Fibroblast of mammary gland (primary cell): ENCODE results near the gene PDCL3.

Experiments used
- DNase-seq: peaks from one replicate; pipeline ENCODE4 v3.0.0-alpha.2; 2010; ENCODE audit warnings: low read depth
- H3K4me3 ChIP-seq: 2 replicates; pipeline ENCODE4 v1.5.1; 2011; ENCODE audit warnings: low read depth, mild to moderate bottlenecking, low read length, moderate library complexity; ENCODE audit not compliant: control insufficient read depth
- CTCF ChIP-seq: conservative IDR thresholded peaks from 2 replicates; pipeline ENCODE4 v1.5.1; 2011; ENCODE audit warnings: low read depth, low read length, inconsistent platforms; ENCODE audit not compliant: control insufficient read depth, insufficient read depth

Gene PDCL3

DNA sequence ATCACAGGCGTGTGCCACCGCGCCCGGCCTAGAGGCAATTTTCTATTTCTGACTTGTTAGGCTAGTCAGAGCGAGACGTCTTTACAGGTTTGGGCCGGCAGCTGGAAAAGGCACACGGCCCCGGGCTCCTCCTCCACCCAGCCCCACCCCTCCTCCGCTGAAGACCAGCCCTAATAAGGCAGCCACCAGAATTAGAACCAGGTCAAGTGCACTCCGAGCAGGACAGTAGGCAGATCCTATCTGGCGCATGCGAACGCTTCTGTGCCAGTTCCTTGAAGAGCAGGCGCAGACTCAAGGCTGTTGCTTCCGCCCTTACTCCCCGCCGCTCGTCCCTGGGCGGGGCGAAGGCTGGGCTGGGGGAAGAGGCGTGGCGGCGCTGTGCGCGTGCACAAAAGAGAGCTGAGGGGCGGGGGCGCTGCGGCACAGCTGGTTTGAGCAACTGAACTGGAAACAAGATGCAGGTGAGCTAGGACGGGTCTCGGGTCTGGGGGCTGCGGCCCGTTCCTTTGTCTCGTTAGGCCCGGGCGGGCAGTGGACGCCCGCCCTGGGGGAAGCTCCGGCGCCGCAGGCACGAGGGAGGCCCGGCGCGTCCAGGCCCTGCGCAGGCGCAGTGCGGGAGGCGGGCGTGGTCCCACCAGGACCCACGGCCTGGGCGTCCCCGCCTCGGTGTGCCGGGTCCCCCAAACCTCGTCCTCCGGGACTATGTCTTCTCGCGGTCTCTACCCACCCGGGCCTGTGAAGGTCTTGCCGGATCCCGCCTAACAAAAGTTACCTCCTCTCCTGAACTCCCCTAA, at the start of gene PDCL3:
Gene PDCL3 (plus strand): TSS at position 381 of the 794 bp plus-strand sequence. CDS start 75 bp downstream, at position 456.
- TF ChIP-seq CTCF = no peak
- H3K4me3 ChIP-seq = peak within 1 kb of the TSS; percentile 95
- peak; percentile 99 for DNase-seq

GRCh38 chr2:100513650-100514049, 49.1 kb upstream of the PDCL3 start:
- TF ChIP-seq CTCF = no peak
- no peak for DNase-seq

DNA sequence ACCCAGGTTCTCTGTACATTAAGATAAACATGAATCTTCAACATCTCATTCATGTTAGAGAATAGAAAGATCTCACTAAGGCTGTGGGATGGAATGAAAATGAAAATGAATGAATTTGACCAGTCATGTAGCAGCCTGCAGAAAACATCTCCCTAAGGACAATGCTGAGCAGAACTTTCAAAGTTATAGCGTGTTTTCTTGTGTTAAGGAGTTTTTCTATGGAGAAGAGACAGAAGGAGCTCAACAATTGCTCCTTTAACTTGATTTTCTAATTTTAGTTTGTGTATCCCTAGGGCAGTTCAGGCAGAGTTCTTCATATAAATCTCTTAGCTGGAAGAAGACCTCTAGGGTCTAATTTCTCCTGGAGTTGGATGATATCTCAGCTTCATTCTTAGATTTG, 45.2 kb upstream of the PDCL3 start:
- no peak overlapping the region for H3K4me3 ChIP-seq
- no peak for TF ChIP-seq CTCF
- no peak for DNase-seq

More at GRCh38 chr2:100513650-100514049, 49.1 kb upstream of the PDCL3 start:
- no peak overlapping the region for H3K4me3 ChIP-seq

DNA sequence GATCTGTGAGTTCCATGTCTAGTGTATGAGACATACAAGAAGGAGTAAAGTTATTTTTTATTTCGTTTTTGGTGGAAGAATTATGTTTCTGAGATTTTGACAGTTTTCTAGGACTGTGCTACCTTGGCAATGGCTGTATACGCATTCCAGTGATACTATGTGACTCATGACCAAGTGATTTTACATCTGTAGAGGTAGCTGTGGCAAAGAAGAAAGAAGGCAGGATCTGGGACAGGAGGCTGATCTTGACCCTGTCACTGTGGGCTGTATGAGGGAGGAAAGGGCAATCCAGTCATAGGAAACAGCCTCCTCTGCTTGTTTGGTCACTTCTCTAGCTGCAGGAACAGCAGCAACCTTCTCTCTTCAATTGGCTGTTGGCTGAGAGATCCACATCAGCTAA, 44.0 kb upstream of the PDCL3 start:
- DNase-seq = no peak
- TF ChIP-seq CTCF = no peak
- H3K4me3 ChIP-seq = no peak overlapping the region

DNA sequence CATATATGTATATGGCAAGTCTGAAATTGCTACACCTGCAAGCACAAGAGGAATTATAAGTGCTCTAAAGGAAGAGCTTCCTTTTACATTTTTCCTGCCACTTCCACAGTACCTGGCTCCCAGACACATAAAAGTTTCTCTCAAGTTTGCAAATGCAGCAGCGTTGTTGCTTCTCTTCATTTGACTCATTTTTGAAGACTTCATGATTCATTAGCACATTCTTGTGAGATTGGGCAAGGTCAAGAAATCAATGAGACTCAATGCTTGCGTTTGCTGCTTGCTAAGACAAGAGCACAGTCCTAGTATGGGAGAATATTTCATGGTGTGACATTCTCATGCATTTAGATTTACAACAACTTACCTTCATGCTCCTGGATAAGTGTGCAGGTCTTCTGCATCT, 42.6 kb upstream of the PDCL3 start:
- no peak overlapping the region for H3K4me3 ChIP-seq
- DNase-seq = peak; percentile 9
- no peak for TF ChIP-seq CTCF

- no peak overlapping the region for H3K4me3 ChIP-seq
- DNase-seq = no peak
- no peak for TF ChIP-seq CTCF
Observed at GRCh38 chr2:100522430-100522829, 40.4 kb upstream of the PDCL3 start.
